Right kidney (tissue), 1 donor: Measurements from ENCODE around the gene HMOX2.

Source experiments
- DNase-seq: peaks from one replicate; pipeline ENCODE4 v3.0.0-alpha.2; 2016

Gene HMOX2

DNA sequence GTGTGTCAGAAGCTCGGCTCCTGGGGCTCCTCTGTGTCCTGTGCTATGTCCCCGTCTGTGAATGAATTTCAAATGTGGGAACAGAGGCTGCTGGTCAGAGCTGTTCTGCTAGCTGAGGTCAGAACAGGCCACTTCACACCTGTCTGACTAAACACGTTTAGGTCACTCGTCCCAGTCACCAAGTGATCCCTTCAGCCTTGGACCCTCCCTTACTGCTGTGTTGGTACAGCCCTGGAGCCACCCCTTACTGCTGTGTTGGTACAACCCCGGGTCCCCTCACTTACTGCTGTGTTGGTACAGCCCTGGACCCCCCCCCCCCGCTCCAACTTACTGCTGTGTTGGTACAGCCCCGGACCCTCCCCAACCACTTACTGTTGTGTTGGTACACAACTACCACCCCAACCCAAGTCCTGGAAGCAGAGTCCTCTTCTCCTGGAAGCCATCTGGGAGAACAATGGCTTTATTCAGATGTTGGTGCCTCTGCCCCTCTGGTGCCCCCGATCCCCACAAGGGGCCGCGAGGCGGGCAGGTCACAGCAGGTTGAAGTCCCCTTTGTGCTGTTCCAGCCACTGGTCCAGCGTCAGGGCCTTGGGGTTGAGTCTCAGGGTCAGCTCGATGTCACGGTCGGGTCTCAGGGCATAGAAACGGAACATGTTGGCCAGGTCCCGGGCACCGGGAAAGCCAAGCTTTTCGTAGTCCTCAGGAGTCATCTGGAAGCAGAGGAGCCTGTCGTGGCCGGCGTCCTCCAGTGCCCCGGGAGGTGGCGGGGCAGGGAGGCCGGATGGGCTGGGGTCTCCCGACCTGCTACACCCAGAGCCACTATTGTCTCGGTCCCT is 14.7 kb upstream of the HMOX2 start:
- no peak for DNase-seq

DNA sequence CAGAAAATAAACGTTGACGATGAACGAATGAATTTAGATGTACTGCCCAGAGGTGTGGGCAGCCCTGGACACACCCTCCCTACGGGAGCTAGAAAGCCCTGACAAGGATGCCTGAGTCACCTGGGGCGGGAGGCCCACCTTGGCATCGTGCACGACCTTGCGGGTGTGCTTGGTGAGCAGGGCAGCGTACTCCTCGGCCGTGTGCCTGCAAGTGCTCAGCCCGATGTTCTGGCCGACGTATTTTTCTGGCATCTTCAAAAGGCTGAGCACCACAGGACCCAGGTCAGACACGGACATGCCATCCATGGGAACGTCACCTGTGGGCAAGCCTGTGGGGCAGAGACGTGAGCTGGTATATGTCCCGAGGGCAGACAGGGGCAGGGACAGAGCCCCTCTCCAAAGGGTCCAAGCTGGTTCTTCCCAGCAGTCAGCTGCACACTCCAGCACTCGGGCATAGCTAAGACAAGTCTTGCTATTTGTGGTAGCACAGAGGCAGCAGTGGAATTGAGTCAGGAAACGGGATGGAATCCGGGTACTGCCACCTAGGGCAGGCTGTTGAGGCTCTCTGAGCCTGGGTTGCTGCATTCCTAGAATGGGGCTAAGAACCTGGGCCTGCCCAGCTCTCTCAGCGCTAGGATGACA is 12.6 kb upstream of the HMOX2 start:
- DNase-seq, result no peak

- no peak for DNase-seq
Observed at GRCh38 chr16:4465977-4466779, 10.0 kb upstream of the HMOX2 start.

GRCh38 chr16:4467916-4468315 is 8.3 kb upstream of the HMOX2 start:
- DNase-seq, result no peak

- no peak for DNase-seq
Observed at GRCh38 chr16:4468972-4469371, 7.2 kb upstream of the HMOX2 start.

- DNase-seq, result no peak
Observed at GRCh38 chr16:4471869-4472268, 4.3 kb upstream of the HMOX2 start.

DNA sequence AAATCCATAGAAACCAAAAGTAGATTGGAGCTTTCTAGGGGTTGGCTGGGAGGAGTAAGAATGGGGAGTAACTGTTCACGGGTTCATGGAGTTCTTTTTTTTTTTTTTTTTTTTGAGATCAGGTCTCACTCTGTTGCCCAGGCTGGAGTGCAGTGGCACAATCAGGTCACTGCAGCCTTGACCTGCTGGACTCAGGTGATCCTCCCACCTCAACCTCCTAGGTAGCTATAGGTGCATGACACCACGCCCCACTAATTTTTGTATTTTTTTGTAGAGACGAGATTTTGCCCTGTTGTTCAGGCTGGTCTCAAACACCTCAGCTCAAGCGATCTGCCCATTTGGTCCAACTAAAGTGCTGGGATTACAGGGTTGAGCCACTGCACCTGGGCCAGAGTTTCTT is 3.3 kb upstream of the HMOX2 start:
- no peak for DNase-seq

DNA sequence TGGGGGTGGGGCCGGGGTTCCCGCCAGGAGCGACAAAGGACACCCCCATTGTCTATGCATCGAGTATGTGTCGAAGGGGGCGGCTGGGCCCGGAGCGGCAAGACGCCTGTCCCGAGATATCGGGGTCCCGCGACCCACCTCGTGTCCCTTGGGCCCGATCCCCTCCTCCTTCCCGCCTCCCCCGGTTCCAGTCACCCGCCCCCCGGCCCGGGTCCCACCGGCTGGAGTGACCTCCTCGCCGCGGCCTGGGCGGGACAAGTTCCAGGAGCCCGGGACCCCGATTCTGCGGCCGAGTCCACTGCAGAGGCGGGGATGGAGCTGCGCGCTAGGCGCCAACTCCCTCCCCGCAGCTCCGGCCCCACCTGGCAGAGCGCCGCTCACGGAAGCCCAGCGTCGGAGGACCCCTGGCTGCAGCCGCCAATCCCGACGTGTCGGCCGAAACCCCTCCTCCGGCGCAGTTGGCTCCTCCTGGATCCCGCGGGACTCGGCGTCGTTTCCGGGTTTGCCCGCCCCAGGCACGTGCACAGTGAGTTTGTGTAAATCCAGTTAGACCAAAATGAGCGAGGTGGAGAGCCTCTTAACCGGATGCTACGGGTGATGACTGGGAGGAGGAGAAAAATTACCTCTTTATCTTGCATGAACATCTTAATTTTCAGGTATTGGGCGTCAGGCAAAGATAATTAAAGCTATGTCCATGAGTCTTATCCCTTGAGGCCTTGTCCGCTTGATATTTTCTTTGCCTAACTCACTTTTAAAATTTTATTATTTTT is 1.8 kb upstream of the HMOX2 start, which contains the start of gene NMRAL1:
Gene NMRAL1 (minus strand): TSS at position 434 of the 770 bp plus-strand sequence. CDS start 493 bp downstream, outside the sequence.
- DNase-seq, result peak; percentile 79

GRCh38 chr16:4477966-4478365 is 1.8 kb downstream of the HMOX2 start:
- DNase-seq, result no peak

GRCh38 chr16:4481526-4481925 is 5.3 kb downstream of the HMOX2 start:
- DNase-seq, result no peak

GRCh38 chr16:4481963-4482362 is 5.8 kb downstream of the HMOX2 start:
- no peak for DNase-seq

GRCh38 chr16:4486126-4486893 is 10.1 kb downstream of the HMOX2 start:
- DNase-seq, result no peak

- no peak for DNase-seq
Observed at GRCh38 chr16:4487955-4488498, 11.8 kb downstream of the HMOX2 start.

DNA sequence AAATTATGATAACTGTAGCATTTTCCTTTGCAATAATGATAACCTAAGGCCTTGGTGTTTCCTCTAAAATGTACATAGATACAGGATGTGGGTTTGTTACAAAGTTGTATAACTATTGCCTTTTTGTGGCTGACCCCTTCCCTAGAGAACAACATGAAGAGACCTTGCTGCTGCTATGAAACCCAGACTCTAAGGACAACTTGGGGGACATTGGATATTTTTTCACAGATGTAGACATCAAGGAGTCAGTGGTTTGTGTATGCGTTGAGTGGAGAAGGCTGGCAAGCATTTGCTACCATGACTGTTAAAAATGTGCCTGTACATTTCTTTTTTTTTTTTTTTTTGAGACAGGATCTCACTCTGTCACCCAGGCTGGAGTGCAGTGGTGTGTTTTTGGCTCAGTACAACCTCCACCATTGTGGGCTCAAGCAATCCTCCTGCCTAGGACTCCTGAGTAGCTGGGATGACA is 12.3 kb downstream of the HMOX2 start:
- DNase-seq, result no peak

- DNase-seq, result no peak
Observed at GRCh38 chr16:4489030-4489429, 12.8 kb downstream of the HMOX2 start.

DNA sequence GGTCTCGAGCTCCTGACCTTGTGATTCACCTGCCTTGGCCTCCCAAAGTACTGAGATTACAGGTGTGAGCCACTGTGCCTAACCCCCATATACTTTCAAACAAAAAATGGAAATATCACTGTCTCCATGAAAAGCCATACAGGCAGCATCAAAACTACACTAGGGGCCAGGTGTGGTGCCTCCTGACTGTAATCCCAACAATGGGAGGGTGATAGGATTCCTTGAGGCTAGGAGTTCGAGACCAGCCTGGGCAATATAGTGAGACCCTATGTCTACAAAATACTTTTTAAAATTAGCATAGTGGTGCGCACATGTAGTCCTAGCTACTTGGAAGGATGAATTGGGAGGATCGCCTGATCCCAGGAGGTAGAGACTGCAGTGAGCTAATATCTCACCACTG is 15.7 kb downstream of the HMOX2 start:
- no peak for DNase-seq

DNA sequence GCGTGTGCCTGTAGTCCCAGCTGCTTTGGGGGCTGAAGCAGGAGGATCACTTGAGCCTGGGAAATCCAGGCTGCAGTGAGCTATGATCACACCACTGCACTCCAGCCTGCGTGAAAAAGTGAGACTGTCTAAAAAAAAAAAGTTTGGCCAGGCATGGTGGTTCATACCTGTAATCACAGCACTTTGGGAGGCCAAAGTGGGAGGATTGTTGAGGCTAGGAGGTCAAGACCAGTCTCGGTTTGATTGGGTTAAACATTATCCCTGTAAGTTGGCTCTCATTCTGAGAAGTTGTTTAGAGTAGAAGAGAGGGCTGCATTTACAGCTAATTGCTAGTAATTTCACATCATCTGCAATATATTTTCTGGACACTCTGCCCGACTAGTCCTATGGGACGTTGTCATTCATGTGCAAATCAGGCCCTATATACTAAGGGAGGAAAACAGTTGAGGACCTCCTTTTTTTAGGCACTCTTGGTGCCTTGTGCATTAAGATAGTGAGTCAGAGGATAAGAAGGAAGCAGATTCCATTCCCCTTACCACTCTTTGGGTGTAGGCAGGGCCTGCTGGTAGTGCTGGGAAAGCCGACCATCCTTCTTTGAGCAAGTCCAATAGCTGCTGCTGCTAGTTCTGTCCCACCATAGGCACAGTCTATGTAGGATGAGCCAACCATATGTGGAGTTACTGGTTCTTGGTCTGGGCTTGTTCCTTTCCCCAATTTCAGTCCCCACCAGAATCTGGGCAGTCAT is 18.7 kb downstream of the HMOX2 start:
- no peak for DNase-seq

DNA sequence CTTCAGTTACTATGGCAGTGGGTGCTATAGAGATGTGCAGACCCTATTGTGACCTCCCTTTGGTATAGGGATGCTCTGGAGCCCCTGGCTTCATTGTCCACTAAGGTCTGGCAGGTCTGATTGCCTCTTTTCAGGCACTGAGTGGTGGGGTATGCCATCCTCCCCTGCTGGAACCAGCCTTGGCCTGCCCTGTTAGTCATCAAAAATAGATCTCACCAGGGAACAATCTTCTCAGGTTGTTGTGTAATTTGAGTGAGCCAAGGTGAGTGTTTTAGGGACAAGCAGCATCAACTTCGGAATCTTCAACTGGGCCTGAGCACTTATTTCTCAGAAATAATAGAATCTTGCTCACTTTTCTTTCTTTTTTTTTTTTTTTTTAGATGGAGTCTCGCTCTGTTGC is 19.6 kb downstream of the HMOX2 start:
- no peak for DNase-seq

DNA sequence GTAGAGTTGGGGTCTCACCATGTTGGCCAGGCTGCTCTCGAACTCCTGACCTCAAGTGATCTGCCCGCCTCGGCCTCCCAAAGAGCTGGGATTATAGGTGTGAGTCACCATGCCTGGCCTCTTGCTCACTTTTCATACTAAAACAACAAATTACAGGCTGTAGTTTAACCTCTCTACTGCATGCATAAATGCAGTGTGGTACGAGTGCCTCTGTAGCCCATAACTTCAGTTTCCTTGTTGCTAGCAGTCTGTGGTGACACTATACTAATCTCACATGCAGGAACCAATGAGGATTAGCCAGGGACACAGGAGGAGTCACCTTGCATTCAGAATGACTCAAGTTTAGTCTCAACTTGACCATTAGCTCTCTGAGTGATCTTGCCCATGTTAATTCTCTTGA is 20.1 kb downstream of the HMOX2 start:
- no peak for DNase-seq

DNA sequence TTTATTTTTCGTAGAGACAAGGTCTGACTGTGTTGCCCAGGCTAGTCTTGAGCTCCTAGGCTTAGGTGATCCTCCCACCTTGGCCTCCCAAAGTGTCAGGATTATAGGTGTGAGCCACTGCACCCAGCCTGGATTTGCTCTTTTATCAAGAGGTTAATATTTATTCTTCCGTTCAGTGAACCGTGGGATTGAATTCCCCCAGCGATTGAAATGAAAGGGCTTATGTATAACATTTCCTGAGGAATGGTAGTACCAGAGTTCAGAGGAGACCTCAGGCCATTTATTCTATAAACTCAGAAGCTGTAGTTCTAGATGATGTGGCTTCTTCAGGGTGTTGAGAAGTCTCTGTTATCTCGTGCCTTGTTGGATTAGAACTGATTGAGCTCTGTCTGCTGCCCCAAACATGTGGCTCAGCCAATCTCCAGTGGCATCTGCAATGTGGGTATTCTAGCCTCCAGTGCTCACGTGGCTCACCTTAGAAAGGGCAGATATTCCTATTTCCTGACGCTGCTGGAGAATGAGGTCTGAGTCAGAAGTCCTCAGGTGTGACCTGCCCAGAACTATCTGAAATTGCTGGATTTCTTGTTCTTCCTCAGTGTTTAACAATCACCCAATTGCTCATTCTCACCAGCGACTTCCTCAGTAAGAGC is 22.5 kb downstream of the HMOX2 start:
- DNase-seq, result no peak
